HL-60 (cell line): ENCODE measurements around the gene MRPL4.

Experiments
- CTCF ChIP-seq: IDR thresholded peaks from one replicate; pipeline ENCODE4 v1.5.1; 2011; ENCODE audit warnings: low read length, control low read depth, inconsistent platforms; ENCODE audit not compliant: insufficient read depth
- GABPA ChIP-seq: IDR thresholded peaks from 2 replicates; pipeline ENCODE4 v1.6.1; 2012; ENCODE audit warnings: low read depth
- POLR2AphosphoS5 ChIP-seq: IDR thresholded peaks from 2 replicates; pipeline ENCODE4 v1.6.1; 2012; ENCODE audit warnings: low read depth
- REST ChIP-seq: IDR thresholded peaks from 2 replicates; pipeline ENCODE4 v1.6.1; 2012; ENCODE audit warnings: low read depth; ENCODE audit not compliant: insufficient replicate concordance

GRCh38 chr19:10306327-10306726 is 54.3 kb downstream of the MRPL4 start:
- TF ChIP-seq POLR2AphosphoS5 (no peak), CTCF (no peak), REST (no peak), GABPA (no peak)
